Panc1 (cell line): ENCODE data around the gene CYLC2.

Experiments used
- SIN3A ChIP-seq: IDR thresholded peaks from 2 replicates; pipeline ENCODE4 v1.6.1; 2012; ENCODE audit warnings: low read depth, mild to moderate bottlenecking, low read length, moderate library complexity, borderline replicate concordance; ENCODE audit not compliant: insufficient read depth
- TF ChIP-seq, protein P1 (sequence below): fragments of 450-650 bp; IDR thresholded peaks from 2 replicates; pipeline ENCODE4 v1.5.1; 2017; ENCODE audit warnings: mild to moderate bottlenecking
- TF ChIP-seq, protein P2 (sequence below), 2 experiments: IDR thresholded peaks; 2 replicates each; pipeline ENCODE4 v1.6.1; 2011 to 2012; ENCODE audit warnings: low read depth in 2 of 2, control low read depth in 1 of 2, low read length in 1 of 2, mild to moderate bottlenecking in 1 of 2, moderate library complexity in 1 of 2; ENCODE audit not compliant: insufficient read depth in 1 of 2

DNA sequence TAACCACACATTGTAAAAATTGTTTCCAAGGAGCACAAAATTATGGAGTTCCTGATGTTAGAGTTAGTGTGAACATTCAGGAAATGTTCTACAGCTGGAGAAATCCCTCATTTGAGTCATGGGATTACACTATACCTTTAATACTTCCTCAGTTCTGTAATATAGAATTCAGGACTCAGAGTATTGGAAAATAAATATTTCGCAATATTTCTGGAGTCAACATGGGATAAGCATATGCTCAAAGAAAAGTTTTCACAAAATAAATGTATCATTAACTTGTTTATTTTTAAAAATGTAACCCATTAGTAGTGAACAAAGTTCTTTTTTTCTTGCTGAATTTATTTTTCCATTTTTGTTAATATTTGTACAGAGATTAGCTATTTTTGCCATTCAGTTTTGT is 8.6 kb downstream of the CYLC2 start:
- TF ChIP-seq, protein P1, sequence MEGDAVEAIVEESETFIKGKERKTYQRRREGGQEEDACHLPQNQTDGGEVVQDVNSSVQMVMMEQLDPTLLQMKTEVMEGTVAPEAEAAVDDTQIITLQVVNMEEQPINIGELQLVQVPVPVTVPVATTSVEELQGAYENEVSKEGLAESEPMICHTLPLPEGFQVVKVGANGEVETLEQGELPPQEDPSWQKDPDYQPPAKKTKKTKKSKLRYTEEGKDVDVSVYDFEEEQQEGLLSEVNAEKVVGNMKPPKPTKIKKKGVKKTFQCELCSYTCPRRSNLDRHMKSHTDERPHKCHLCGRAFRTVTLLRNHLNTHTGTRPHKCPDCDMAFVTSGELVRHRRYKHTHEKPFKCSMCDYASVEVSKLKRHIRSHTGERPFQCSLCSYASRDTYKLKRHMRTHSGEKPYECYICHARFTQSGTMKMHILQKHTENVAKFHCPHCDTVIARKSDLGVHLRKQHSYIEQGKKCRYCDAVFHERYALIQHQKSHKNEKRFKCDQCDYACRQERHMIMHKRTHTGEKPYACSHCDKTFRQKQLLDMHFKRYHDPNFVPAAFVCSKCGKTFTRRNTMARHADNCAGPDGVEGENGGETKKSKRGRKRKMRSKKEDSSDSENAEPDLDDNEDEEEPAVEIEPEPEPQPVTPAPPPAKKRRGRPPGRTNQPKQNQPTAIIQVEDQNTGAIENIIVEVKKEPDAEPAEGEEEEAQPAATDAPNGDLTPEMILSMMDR: no peak
- TF ChIP-seq SIN3A: no peak
- TF ChIP-seq, protein P2, sequence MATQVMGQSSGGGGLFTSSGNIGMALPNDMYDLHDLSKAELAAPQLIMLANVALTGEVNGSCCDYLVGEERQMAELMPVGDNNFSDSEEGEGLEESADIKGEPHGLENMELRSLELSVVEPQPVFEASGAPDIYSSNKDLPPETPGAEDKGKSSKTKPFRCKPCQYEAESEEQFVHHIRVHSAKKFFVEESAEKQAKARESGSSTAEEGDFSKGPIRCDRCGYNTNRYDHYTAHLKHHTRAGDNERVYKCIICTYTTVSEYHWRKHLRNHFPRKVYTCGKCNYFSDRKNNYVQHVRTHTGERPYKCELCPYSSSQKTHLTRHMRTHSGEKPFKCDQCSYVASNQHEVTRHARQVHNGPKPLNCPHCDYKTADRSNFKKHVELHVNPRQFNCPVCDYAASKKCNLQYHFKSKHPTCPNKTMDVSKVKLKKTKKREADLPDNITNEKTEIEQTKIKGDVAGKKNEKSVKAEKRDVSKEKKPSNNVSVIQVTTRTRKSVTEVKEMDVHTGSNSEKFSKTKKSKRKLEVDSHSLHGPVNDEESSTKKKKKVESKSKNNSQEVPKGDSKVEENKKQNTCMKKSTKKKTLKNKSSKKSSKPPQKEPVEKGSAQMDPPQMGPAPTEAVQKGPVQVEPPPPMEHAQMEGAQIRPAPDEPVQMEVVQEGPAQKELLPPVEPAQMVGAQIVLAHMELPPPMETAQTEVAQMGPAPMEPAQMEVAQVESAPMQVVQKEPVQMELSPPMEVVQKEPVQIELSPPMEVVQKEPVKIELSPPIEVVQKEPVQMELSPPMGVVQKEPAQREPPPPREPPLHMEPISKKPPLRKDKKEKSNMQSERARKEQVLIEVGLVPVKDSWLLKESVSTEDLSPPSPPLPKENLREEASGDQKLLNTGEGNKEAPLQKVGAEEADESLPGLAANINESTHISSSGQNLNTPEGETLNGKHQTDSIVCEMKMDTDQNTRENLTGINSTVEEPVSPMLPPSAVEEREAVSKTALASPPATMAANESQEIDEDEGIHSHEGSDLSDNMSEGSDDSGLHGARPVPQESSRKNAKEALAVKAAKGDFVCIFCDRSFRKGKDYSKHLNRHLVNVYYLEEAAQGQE (IDR thresholded peaks at IDR 0.05; ENCODE audit: insufficient read depth in 1 of 2, low read depth in 2 of 2, low read length in 1 of 2): no peak
